IPS-20b (cell line): ENCODE data around the gene MAP3K8.

Experiments
- H3K27ac ChIP-seq: one replicate; pipeline ENCODE4 v1.5.1; 2013; ENCODE audit warnings: low read length
- H3K27me3 ChIP-seq: 2 replicates; pipeline ENCODE4 v1.6.1; 2013; ENCODE audit warnings: mild to moderate bottlenecking, low read length, inconsistent platforms; ENCODE audit not compliant: insufficient read depth
- H3K36me3 ChIP-seq: 2 replicates; pipeline ENCODE4 v1.6.1; 2013; ENCODE audit warnings: low read depth, mild to moderate bottlenecking, inconsistent platforms, low read length, moderate library complexity; ENCODE audit not compliant: insufficient read depth
- H3K4me1 ChIP-seq: 2 replicates; pipeline ENCODE4 v1.6.1; 2013; ENCODE audit warnings: mild to moderate bottlenecking, control low read depth, inconsistent platforms, low read length, moderate library complexity; ENCODE audit not compliant: insufficient read depth
- H3K4me3 ChIP-seq: 2 replicates; pipeline ENCODE4 v1.5.1; 2013; ENCODE audit warnings: mild to moderate bottlenecking, low read length, inconsistent platforms
- H3K9ac ChIP-seq: 2 replicates; pipeline ENCODE4 v1.6.1; 2013; ENCODE audit warnings: low read depth, mild to moderate bottlenecking, inconsistent platforms, low read length, moderate library complexity
- H3K9me3 ChIP-seq: 2 replicates; pipeline ENCODE4 v1.6.1; 2013; ENCODE audit warnings: mild to moderate bottlenecking, low read depth, low read length, inconsistent platforms; ENCODE audit not compliant: insufficient read depth

The MAP3K8 gene

GRCh38 chr10:30398788-30399187, 35.2 kb upstream of the MAP3K8 start:
- H3K4me1 ChIP-seq = no peaks in the 10 kb centered on the region
- H3K9me3 ChIP-seq = no peaks in the 10 kb centered on the region
- H3K27ac ChIP-seq = no peak overlapping the region

GRCh38 chr10:30403494-30403893, 30.5 kb upstream of the MAP3K8 start:
- Histone ChIP-seq H3K9me3 (peaks cover 10% of the 10 kb centered on the region; the same call in 1 of the 2 replicates), H3K9ac (no peak overlapping the region), H3K4me1 (no peaks in the 10 kb centered on the region), H3K27ac (no peak overlapping the region), H3K36me3 (no peaks in the 10 kb centered on the region), H3K27me3 (no peaks in the 10 kb centered on the region), H3K4me3 (no peak overlapping the region)

More at GRCh38 chr10:30398788-30399187, 35.2 kb upstream of the MAP3K8 start:
- no peaks in the 10 kb centered on the region for H3K36me3 ChIP-seq
- H3K9ac ChIP-seq = no peak overlapping the region
- no peaks in the 10 kb centered on the region for H3K27me3 ChIP-seq
- no peak overlapping the region for H3K4me3 ChIP-seq

DNA sequence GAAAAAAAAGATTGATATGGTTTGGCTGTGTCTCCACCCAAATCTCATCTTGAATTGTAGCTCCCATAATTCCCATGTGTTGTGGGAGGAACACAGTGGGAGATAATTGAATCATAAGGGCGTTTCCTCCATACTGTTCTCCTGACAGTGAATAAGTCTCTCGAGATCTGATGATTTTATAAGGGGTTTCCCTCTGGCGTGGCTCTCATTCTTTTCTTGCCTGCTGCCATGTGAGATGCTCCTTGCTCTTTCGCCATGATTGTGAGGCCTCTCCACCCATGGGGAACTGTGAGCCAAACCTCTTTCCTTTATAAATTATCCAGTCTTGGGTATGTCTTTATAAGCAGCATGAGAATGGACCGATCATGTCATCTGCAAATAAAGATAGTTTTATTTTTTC, 29.4 kb upstream of the MAP3K8 start:
- Histone ChIP-seq H3K9ac (no peak overlapping the region), H3K9me3 (peaks cover 10% of the 10 kb centered on the region; the same call in 1 of the 2 replicates), H3K4me1 (no peaks in the 10 kb centered on the region), H3K27me3 (no peaks in the 10 kb centered on the region), H3K27ac (no peak overlapping the region), H3K4me3 (no peak overlapping the region), H3K36me3 (no peaks in the 10 kb centered on the region)

GRCh38 chr10:30411263-30411662, 22.7 kb upstream of the MAP3K8 start:
- no peaks in the 10 kb centered on the region for H3K9me3 ChIP-seq
- no peaks in the 10 kb centered on the region for H3K36me3 ChIP-seq
- no peak overlapping the region for H3K9ac ChIP-seq
- no peaks in the 10 kb centered on the region for H3K4me1 ChIP-seq
- H3K27me3 ChIP-seq = no peaks in the 10 kb centered on the region
- no peak overlapping the region for H3K4me3 ChIP-seq
- H3K27ac ChIP-seq = no peak overlapping the region

DNA sequence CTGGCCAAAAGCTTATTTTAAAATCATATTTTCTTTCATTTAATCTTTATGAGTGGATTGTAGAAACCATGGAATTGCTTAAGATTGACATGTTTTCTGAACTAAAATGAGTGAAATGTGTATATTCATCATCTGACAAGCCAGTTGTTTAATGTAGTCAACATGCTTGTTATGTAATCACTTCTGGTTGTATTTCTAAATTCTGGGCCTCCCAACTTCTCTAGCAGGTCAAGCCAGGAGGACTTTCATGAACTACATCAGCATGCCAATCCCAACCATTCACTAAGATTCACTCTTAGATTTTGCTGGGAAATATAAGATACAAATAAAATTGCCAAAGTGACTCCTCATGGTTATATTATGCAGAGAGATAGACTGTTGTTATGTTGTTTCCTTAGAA, 21.1 kb upstream of the MAP3K8 start:
- Histone ChIP-seq H3K27ac (no peak overlapping the region), H3K27me3 (no peaks in the 10 kb centered on the region)

GRCh38 chr10:30413996-30414576, 19.9 kb upstream of the MAP3K8 start:
- H3K9me3 ChIP-seq = no peaks in the 10 kb centered on the region
- H3K27ac ChIP-seq = no peak overlapping the region
- H3K36me3 ChIP-seq = no peaks in the 10 kb centered on the region
- peaks cover 6% of the 10 kb centered on the region; the same call in 1 of the 2 replicates for H3K4me1 ChIP-seq
- no peak overlapping the region for H3K9ac ChIP-seq
- H3K4me3 ChIP-seq = no peak overlapping the region
- no peaks in the 10 kb centered on the region for H3K27me3 ChIP-seq

More for the DNA sequence above, 21.1 kb upstream of the MAP3K8 start:
- Histone ChIP-seq H3K36me3 (no peaks in the 10 kb centered on the region), H3K4me1 (no peaks in the 10 kb centered on the region), H3K9me3 (no peaks in the 10 kb centered on the region), H3K4me3 (no peak overlapping the region), H3K9ac (no peak overlapping the region)

DNA sequence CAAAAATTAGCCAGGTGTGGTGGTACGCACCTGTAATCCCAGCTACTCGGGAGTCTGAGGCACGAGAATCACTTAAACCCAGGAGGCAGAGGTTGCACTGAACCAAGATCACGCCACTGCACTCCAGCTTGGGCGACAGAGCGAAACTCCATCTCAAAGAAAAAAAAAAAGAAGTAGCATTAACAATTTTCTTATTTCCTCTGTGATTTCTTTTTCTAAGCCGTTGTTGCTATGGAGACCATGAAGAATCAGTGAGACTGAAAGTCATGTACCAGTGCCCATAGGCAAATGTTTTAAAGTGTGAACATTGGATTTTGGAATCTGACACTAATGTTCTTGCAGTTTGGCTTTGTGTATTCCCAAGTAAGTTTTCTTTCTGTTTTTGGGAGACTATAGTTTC, 18.4 kb upstream of the MAP3K8 start:
- Histone ChIP-seq H3K4me1 (peaks cover 6% of the 10 kb centered on the region; the same call in 1 of the 2 replicates), H3K27ac (no peak overlapping the region)

GRCh38 chr10:30417301-30417700, 16.7 kb upstream of the MAP3K8 start:
- Histone ChIP-seq H3K27ac (no peak overlapping the region), H3K4me1 (peaks cover 8% of the 10 kb centered on the region), H3K9me3 (no peaks in the 10 kb centered on the region), H3K9ac (no peak overlapping the region), H3K36me3 (no peaks in the 10 kb centered on the region), H3K4me3 (no peak overlapping the region), H3K27me3 (no peaks in the 10 kb centered on the region)

More for the DNA sequence above, 18.4 kb upstream of the MAP3K8 start:
- H3K9me3 ChIP-seq = no peaks in the 10 kb centered on the region
- H3K27me3 ChIP-seq = no peaks in the 10 kb centered on the region
- no peak overlapping the region for H3K4me3 ChIP-seq
- no peak overlapping the region for H3K9ac ChIP-seq
- no peaks in the 10 kb centered on the region for H3K36me3 ChIP-seq

DNA sequence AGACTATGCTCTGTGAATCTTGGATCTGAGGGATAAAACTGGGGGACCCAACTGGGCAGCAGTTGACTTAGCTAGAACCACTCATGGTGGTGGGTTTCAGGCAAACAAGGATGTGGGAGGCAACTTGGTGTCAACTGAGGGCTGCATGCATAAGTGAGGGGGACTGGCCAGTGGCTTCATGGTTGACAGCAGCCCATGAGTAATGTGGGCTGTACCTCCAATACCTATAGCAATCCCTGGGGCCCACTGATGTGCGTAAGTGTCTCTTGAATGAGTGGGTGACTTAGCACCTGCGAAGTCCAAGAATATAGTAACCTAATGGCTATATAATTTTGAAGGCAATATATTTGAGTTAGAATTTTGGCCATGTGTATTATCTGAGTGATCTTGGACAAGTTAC, 13.7 kb upstream of the MAP3K8 start:
- Histone ChIP-seq H3K27ac (no peak overlapping the region), H3K36me3 (no peaks in the 10 kb centered on the region), H3K9ac (no peak overlapping the region), H3K4me1 (peaks cover 18% of the 10 kb centered on the region), H3K27me3 (no peaks in the 10 kb centered on the region), H3K9me3 (no peaks in the 10 kb centered on the region), H3K4me3 (no peak overlapping the region)

DNA sequence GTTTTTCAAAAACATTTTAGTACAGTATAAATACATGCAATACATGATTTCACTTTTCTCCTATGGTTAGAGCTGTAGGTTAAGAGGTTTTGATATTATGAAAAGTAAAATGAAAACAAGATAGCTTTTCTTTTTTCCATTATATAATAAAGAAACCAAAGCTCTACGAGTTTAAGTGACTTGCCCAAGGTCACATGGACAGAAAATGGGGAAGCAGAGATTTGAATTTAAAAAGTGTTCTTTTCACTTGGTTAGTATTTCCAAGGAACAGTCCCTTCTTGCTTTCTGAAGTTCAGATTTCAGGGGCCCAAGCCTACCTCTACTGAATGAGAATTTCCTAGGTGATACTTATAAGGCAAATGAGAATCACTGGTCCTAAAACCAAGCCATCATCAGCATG, 13.2 kb upstream of the MAP3K8 start:
- H3K4me3 ChIP-seq = no peak overlapping the region
- no peak overlapping the region for H3K27ac ChIP-seq
- H3K36me3 ChIP-seq = no peaks in the 10 kb centered on the region
- peaks cover 18% of the 10 kb centered on the region for H3K4me1 ChIP-seq
- no peak overlapping the region for H3K9ac ChIP-seq
- H3K9me3 ChIP-seq = no peaks in the 10 kb centered on the region
- H3K27me3 ChIP-seq = no peaks in the 10 kb centered on the region

GRCh38 chr10:30422151-30422695, 11.8 kb upstream of the MAP3K8 start:
- H3K27me3 ChIP-seq = no peaks in the 10 kb centered on the region
- peaks cover 18% of the 10 kb centered on the region for H3K4me1 ChIP-seq
- H3K36me3 ChIP-seq = no peaks in the 10 kb centered on the region
- H3K27ac ChIP-seq = no peak overlapping the region
- no peaks in the 10 kb centered on the region for H3K9me3 ChIP-seq
- H3K4me3 ChIP-seq = no peak overlapping the region
- H3K9ac ChIP-seq = no peak overlapping the region

GRCh38 chr10:30422981-30423654, 10.9 kb upstream of the MAP3K8 start:
- Histone ChIP-seq H3K27me3 (no peaks in the 10 kb centered on the region), H3K4me1 (peaks cover 18% of the 10 kb centered on the region), H3K4me3 (0 out of 2 replicates have a peak overlapping the region, but pooled peaks have one; percentile 7), H3K36me3 (no peaks in the 10 kb centered on the region), H3K27ac (no peak overlapping the region), H3K9ac (0 out of 2 replicates have a peak overlapping the region, but pooled peaks have one; percentile 2), H3K9me3 (no peaks in the 10 kb centered on the region)
